GM20431 (cell line): Measurements from ENCODE around the gene HSDL2.

Experiments
- in situ Hi-C: fragments of 300-500 bp; cut with MseI, MboI; formaldehyde crosslinking; loops from one replicate; pipeline ENCODE4 v1.15.0; 2020; ENCODE audit warnings: low sequenced_read_pairs; ENCODE audit not compliant: unreplicated experiment

HSDL2 gene

GRCh38 chr9:112364761-112365160, 15.1 kb upstream of the HSDL2 start:
- in situ Hi-C loops, result loop anchor here (25.0 kb wide), 1 partner anchor 602 kb away; no protein-coding TSS in a partner anchor

- in situ Hi-C loops, result loop anchor here (25.0 kb wide), 1 partner anchor 603 kb away; no protein-coding TSS in a partner anchor
Measured at GRCh38 chr9:112365257-112365656, 14.7 kb upstream of the HSDL2 start.

GRCh38 chr9:112366591-112366990, 13.3 kb upstream of the HSDL2 start:
- in situ Hi-C loops, result loop anchor here (25.0 kb wide), 1 partner anchor 604 kb away; no protein-coding TSS in a partner anchor

GRCh38 chr9:112367465-112367864, 12.4 kb upstream of the HSDL2 start:
- in situ Hi-C loops, result loop anchor here (25.0 kb wide), 1 partner anchor 605 kb away; no protein-coding TSS in a partner anchor

GRCh38 chr9:112369817-112370216, 10.1 kb upstream of the HSDL2 start:
- in situ Hi-C loops, result loop anchor here (25.0 kb wide), 1 partner anchor 608 kb away; no protein-coding TSS in a partner anchor

- in situ Hi-C loops, result loop anchor here (25.0 kb wide), 1 partner anchor 609 kb away; no protein-coding TSS in a partner anchor
Measured at GRCh38 chr9:112371060-112371459, 8.8 kb upstream of the HSDL2 start.

GRCh38 chr9:112373666-112374065, 6.2 kb upstream of the HSDL2 start:
- in situ Hi-C loops, result loop anchor here (25.0 kb wide), 1 partner anchor 611 kb away; no protein-coding TSS in a partner anchor

- in situ Hi-C loops, result loop anchor here (25.0 kb wide), 1 partner anchor 612 kb away; no protein-coding TSS in a partner anchor
Measured at GRCh38 chr9:112374232-112374631, 5.7 kb upstream of the HSDL2 start.

GRCh38 chr9:112375361-112375760, 4.5 kb upstream of the HSDL2 start:
- in situ Hi-C loops, result no loop called here

- in situ Hi-C loops, result no loop called here
Measured at GRCh38 chr9:112377087-112377486, 2.8 kb upstream of the HSDL2 start.

- in situ Hi-C loops, result no loop called here
Measured at GRCh38 chr9:112377684-112378327, 2.1 kb upstream of the HSDL2 start.

- in situ Hi-C loops, result no loop called here
Measured at GRCh38 chr9:112378328-112379176, 1.4 kb upstream of the HSDL2 start.

GRCh38 chr9:112379177-112380101, 469 bp upstream of the HSDL2 start:
- in situ Hi-C loops, result no loop called here

- in situ Hi-C loops, result no loop called here
Measured at GRCh38 chr9:112380825-112381221, 915 bp downstream of the HSDL2 start.

- in situ Hi-C loops, result no loop called here
Measured at GRCh38 chr9:112382066-112382465, 2.2 kb downstream of the HSDL2 start.

GRCh38 chr9:112382501-112383364, 2.8 kb downstream of the HSDL2 start:
- in situ Hi-C loops, result no loop called here

- in situ Hi-C loops, result no loop called here
Measured at GRCh38 chr9:112384219-112384618, 4.3 kb downstream of the HSDL2 start.

- in situ Hi-C loops, result no loop called here
Measured at GRCh38 chr9:112384690-112385089, 4.8 kb downstream of the HSDL2 start.

- in situ Hi-C loops, result no loop called here
Measured at GRCh38 chr9:112387115-112387514, 7.2 kb downstream of the HSDL2 start.
